GM18505 (cell line): ENCODE data around the gene CCNY.

Experiments used
- ATAC-seq: cut with Tn5 transposase; IDR thresholded peaks from one replicate; pipeline ENCODE4 v1.9.1; 2021; ENCODE audit not compliant: unreplicated experiment
- POLR2A ChIP-seq: IDR thresholded peaks from 4 replicates; pipeline ENCODE4 v1.6.1; 2011; ENCODE audit warnings: borderline replicate concordance; ENCODE audit not compliant: insufficient read depth, insufficient read length; ENCODE audit errors: extremely low read depth

CCNY gene

DNA sequence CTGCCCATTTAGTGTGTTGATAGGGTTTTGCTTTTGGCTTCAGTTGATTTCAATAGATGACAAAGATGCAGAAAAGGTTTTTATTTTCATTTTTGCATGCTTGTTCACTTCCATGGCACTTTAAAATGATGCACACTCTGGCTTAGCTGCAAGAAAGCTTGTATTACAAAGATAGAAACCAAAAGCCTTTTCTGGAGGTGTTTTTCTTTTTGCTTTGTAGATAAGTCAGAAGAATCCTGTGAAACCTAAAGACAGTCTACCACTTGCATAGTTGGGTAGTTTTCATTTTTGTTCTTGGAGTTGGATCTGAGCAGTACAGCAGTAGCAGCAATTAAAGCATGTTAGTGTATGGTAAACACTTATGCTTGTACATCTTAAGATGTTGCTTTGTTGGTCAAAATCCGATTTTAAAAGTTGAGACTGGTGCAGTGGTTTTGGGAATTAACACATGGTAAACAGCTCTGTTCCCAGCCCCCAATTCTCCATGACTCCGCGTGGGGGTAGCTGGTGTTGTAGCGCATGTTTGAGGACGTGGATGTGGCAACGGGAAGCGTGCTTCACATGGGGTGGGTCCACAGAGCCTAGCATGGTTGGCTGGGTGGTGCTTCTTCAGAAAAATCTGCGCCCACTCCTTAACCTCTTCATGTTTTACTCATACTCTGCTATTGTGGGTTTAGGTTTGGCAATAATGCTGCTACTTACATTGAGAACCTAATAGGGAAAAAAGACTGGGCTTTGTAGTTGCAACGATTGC lies 19.8 kb downstream of the CCNY start:
- no peak for TF ChIP-seq POLR2A
- ATAC-seq: peak; percentile 62

DNA sequence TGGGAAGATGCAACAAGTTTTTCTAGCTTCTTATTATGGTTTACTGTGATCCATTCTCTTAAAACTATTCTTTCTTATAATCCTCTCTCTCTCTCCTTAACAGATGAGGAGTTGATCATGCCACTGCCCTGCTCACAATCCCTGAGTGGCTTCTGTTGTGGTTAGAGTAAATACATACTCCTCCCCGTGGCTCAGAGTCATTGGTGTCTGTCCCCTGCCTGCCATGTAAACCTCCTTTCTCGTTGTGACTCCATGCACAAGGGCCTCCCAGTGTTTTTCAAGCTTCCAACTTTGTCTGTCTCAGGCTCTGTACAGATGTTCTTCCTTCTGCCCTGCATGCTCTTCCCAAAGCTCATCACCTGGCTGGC lies 20.4 kb downstream of the CCNY start:
- no peak for TF ChIP-seq POLR2A
- no peak for ATAC-seq

- no peak for TF ChIP-seq POLR2A
These were observed 22.7 kb downstream of the CCNY start for GRCh38 chr10:35359056-35359455.

GRCh38 chr10:35359873-35360272 lies 23.6 kb downstream of the CCNY start:
- no peak for TF ChIP-seq POLR2A
- no peak for ATAC-seq

More at GRCh38 chr10:35359056-35359455, 22.7 kb downstream of the CCNY start:
- ATAC-seq: no peak

GRCh38 chr10:35362701-35363350 lies 26.5 kb downstream of the CCNY start:
- TF ChIP-seq POLR2A: no peak
- no peak for ATAC-seq

DNA sequence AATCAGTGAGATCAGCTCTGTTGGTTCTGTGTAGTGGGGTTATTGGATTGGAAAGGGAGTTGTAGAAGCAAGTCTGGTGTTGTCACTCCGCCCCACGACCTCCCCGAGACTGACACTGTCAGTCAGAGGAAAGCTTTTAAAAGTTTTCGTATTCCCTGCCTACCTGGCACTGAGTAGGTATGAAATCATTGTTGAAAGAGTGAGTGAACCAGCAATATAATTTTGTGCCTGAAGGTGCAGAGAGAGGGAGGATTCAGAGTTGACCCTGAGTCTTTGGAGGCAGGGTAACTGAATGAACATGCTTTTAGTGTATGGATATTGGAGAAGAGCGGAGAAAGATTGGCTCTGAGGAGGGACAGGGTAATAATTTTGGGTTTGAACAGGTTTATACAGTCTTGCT lies 27.3 kb downstream of the CCNY start:
- no peak for TF ChIP-seq POLR2A
- ATAC-seq: no peak

DNA sequence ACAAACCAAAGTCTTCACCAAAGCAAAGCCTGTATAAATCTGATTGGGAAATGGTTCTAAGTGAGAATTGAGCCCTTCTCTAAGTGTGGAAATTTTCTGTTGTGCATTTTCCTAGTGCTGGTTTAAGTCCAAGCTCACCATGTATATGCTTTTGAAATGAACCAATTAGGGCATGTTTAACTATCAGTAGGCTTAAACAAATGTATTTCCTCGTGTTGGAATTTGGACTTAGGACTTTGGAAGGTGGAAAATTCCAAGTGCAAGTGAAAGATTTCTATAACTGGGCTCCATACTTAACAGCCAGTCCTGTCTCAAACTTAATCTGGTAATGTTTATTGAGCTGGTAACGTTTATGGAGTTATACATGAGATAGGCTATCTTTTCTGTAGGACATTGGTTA lies 28.5 kb downstream of the CCNY start:
- TF ChIP-seq POLR2A: no peak
- no peak for ATAC-seq

DNA sequence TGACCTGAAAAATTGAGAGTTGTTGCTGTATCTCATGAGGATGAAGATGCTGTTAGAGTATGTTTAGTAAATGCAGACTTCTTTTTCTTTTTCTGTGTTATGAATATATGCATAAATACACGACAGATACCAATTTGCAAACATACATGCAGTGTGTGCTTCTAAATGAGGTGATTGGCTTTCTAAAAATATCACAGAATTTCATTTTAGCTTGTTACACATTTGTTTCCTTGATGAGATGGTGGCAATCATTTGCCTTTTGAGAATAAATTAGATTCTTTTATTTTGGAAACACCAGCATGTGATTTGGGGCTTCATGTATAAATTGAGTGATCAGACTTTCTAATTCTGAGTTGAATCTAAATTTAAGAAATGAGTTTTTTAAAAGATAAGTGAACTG lies 29.7 kb downstream of the CCNY start:
- ATAC-seq: no peak
- no peak for TF ChIP-seq POLR2A

DNA sequence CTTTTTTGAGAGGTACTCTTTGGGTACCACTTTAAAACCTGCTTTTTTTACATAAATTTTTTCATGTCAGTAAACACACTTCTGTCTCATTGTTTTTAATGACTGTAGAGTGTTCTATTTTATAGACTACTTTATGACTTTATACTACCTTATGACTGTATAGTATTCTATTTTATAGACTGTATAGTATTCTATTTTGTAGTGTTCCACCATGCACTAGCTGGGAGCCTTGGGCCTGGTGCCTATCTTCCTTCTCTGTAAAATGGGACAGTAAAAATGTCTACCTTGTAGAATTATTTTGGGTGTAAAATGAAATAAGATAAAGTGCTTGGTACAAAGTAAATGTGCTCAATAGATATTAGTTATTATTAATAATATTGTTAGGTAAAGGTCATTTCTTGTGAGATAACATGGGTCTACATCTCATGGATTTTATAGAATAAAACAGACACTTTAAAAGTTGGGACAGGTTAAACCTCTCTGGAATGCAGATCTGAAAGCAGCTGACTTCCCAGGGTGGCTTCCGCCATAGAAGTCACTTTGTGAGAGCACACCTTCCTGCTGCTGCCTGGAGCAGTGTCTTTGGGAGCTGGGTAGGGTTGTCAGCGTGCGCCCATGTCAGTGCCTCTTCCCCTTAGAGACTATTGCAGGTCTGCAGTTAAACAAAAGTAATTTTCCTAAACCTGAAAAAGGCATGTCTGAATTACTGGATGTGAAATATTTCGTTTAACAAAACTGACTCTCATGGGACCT lies 31.0 kb downstream of the CCNY start:
- TF ChIP-seq POLR2A: no peak

GRCh38 chr10:35367982-35368381 lies 31.7 kb downstream of the CCNY start:
- TF ChIP-seq POLR2A: no peak
- ATAC-seq: no peak

More for the DNA sequence above, 31.0 kb downstream of the CCNY start:
- ATAC-seq: no peak

GRCh38 chr10:35368485-35369048 lies 32.3 kb downstream of the CCNY start:
- no peak for TF ChIP-seq POLR2A
- no peak for ATAC-seq

GRCh38 chr10:35369049-35369611 lies 32.8 kb downstream of the CCNY start:
- no peak for TF ChIP-seq POLR2A
- ATAC-seq: no peak

DNA sequence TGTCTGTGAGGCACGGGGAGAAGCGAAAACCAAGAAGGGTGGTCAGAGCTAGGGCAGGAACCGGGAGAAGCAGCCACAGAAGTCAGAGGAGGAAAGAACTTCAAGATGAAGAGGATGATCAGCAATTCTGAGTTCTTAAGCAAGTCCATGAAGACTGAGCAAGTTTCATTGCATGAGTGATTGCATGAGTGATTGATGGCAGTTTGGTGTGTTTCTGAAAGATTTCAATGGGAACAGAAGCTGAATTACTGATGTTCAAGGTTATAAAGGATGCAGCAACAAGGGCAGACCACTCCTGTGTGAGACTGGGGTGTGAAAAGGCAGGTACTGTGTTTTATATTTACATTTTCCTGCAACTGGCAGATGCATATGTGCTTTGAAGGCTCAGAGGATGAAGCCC lies 35.4 kb downstream of the CCNY start:
- no peak for TF ChIP-seq POLR2A
- ATAC-seq: no peak
